CD14-positive monocyte (primary cell): Measurements from ENCODE around the gene MGAM2. TPM values are rescaled to one million over a fixed set of nuclear protein-coding genes. Genes with fewer than 3 reads are reported as not detected.

Source experiments
- DNase-seq, 3 donors: peaks; one replicate each; pipeline ENCODE4 v3.0.0-alpha.2; 2011 to 2022
- H2AFZ ChIP-seq: 2 replicates; pipeline ENCODE4 v1.6.0; 2012; ENCODE audit warnings: mild to moderate bottlenecking, low read depth, low read length, inconsistent platforms; ENCODE audit not compliant: insufficient read depth, poor library complexity, severe bottlenecking
- H3K27ac ChIP-seq, 2 donors: 1 replicate in 1 of 2; 2 replicates in 1 of 2; pipeline ENCODE4 v1.5.1; 2012 to 2013; ENCODE audit warnings: low read length in 2 of 2, control low read depth in 1 of 2, inconsistent platforms in 1 of 2, low read depth in 1 of 2, mild to moderate bottlenecking in 1 of 2
- H3K27me3 ChIP-seq, 2 donors: one replicate each; pipeline versions ENCODE4 v1.6.0 to v1.6.1; 2011 to 2013; ENCODE audit warnings: low read length in 2 of 2; ENCODE audit not compliant: control insufficient read depth in 2 of 2, insufficient read depth in 2 of 2
- H3K36me3 ChIP-seq, 2 donors: replicated peaks in 1 of 2; 1 replicate in 1 of 2; 2 replicates in 1 of 2; pipeline versions ENCODE4 v1.5.1 to v1.6.1; 2012 to 2013; ENCODE audit warnings: low read length in 2 of 2, control low read depth in 1 of 2, inconsistent platforms in 1 of 2, mild to moderate bottlenecking in 1 of 2; ENCODE audit not compliant: insufficient read depth in 2 of 2, control insufficient read depth in 1 of 2
- H3K4me1 ChIP-seq, 2 donors: 1 replicate in 1 of 2; 2 replicates in 1 of 2; pipeline versions ENCODE4 v1.5.1 to v1.6.1; 2012 to 2013; ENCODE audit warnings: low read length in 2 of 2, control low read depth in 1 of 2, inconsistent platforms in 1 of 2, mild to moderate bottlenecking in 1 of 2, moderate library complexity in 1 of 2; ENCODE audit not compliant: insufficient read depth in 2 of 2, control insufficient read depth in 1 of 2
- H3K4me2 ChIP-seq: replicated peaks from 2 replicates; pipeline ENCODE3; 2012; ENCODE audit warnings: low read length, moderate library complexity, mild to moderate bottlenecking; ENCODE audit not compliant: poor library complexity, severe bottlenecking; ENCODE audit errors: extremely low read depth
- H3K4me3 ChIP-seq, 3 experiments: fragments of 200-600 bp in 1 of 3; sonication (generic) in 1 of 3; replicated peaks in 1 of 3; 1 replicate in 2 of 3; 2 replicates in 1 of 3; pipeline ENCODE4 v1.5.1; 2011 to 2013; ENCODE audit warnings: low read length in 3 of 3, mild to moderate bottlenecking in 3 of 3, control low read depth in 2 of 3, low read depth in 2 of 3, inconsistent platforms in 1 of 3, moderate library complexity in 1 of 3
- H3K79me2 ChIP-seq: 2 replicates; pipeline ENCODE4 v1.6.0; 2012; ENCODE audit warnings: mild to moderate bottlenecking, control low read depth, inconsistent platforms, low read length, moderate library complexity; ENCODE audit not compliant: insufficient read depth
- H3K9ac ChIP-seq: 2 replicates; pipeline ENCODE4 v1.6.0; 2017; ENCODE audit warnings: low read length, mild to moderate bottlenecking; ENCODE audit not compliant: insufficient read depth, poor library complexity, severe bottlenecking
- H3K9me3 ChIP-seq, 2 donors: replicated peaks in 1 of 2; 1 replicate in 1 of 2; 2 replicates in 1 of 2; pipeline versions ENCODE4 v1.5.1 to v1.6.1; 2012 to 2013; ENCODE audit warnings: low read length in 2 of 2, control low read depth in 1 of 2; ENCODE audit not compliant: control insufficient read depth in 1 of 2, insufficient read depth in 1 of 2
- H4K20me1 ChIP-seq: 2 replicates; pipeline ENCODE4 v1.6.0; 2012; ENCODE audit warnings: mild to moderate bottlenecking, low read length, control low read depth, moderate library complexity; ENCODE audit not compliant: insufficient read depth
- H3K27ac Mint-ChIP-seq, 7 donors: one replicate each; pipeline ENCODE4 v1.8.0; 2020; ENCODE audit warnings: mild to moderate bottlenecking in 7 of 7, mixed read lengths in 7 of 7, moderate library complexity in 6 of 7, inconsistent platforms in 2 of 7
- H3K27me3 Mint-ChIP-seq, 3 donors: one replicate each; pipeline ENCODE4 v1.8.0; 2021 to 2022; ENCODE audit warnings: low read depth in 3 of 3, mild to moderate bottlenecking in 3 of 3, mixed read lengths in 3 of 3, moderate library complexity in 3 of 3, inconsistent platforms in 1 of 3
- H3K36me3 Mint-ChIP-seq, 2 donors: one replicate each; pipeline ENCODE4 v1.8.0; 2020; ENCODE audit warnings: mixed read lengths in 2 of 2, inconsistent platforms in 1 of 2, mild to moderate bottlenecking in 1 of 2
- H3K4me1 Mint-ChIP-seq: one replicate; pipeline ENCODE4 v1.8.0; 2020; ENCODE audit warnings: mild to moderate bottlenecking, mixed read lengths
- H3K4me3 Mint-ChIP-seq, 2 donors: one replicate each; pipeline ENCODE4 v1.8.0; 2020; ENCODE audit warnings: mild to moderate bottlenecking in 2 of 2, mixed read lengths in 2 of 2, moderate library complexity in 1 of 2
- H3K9me3 Mint-ChIP-seq, 7 donors: one replicate each; pipeline ENCODE4 v1.8.0; 2020 to 2022; ENCODE audit warnings: mixed read lengths in 7 of 7, mild to moderate bottlenecking in 6 of 7, moderate library complexity in 6 of 7, inconsistent platforms in 2 of 7
- WGBS: methylation state at CpG from one replicate; pipeline ENCODE4 v1.1.5; 2013; ENCODE audit warnings: missing lambda C conversion rate; ENCODE audit not compliant: insufficient coverage; 5-methylcytosine and 5-hydroxymethylcytosine counted together
- intact Hi-C, 2 donors: fragments of 100-400 bp; cut with micrococcal nuclease; formaldehyde crosslinking; loops; one replicate each; pipeline versions ENCODE4 v1.15.0 to v1.15.1; 2023
- polyA plus RNA-seq, 3 donors: library from polyadenylated mRNA; depleted of rRNA in 1 of 3; unstranded in 2 of 3; stranded (reverse) in 1 of 3; fragments of 300-500 nt in 2 of 3; fragments of >200 nt in 1 of 3; fragmentation: Illumina TruSeq in 2 of 3; gene quantifications; 1 replicate in 2 of 3; 2 replicates in 1 of 3; pipeline ENCODE4 v1.2.3, GENCODE V29; 2012 to 2021
- TF ChIP-seq, protein P1 (sequence below): fragments of 200-600 bp; IDR thresholded peaks from one replicate; pipeline ENCODE4 v1.8.0; 2022; ENCODE audit warnings: antibody characterized with exemption, mild to moderate bottlenecking

Gene MGAM2
- polyA plus RNA-seq, 3 donors: 0.08 TPM; not detected in 2

DNA sequence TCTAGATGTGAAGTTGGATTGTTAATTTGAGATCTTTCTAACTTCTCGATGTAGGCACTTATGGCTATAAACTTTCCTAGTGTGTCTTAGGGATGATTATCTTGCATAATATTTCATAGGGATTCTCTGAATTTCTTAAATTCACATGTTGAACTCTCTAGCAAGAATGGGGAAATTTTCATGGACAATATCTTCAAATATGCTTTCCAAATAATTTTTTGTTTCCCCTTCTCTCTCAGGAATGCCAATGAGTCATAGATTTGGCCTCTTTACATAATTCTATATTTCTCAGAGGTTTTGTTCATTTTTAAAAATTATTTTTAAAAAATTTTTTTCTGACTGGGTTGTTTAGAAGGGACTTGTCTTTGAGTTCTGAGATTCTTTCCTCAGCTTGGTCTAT, 68.9 kb downstream of the MGAM2 start:
- no peaks in the 10 kb centered on the region for H3K36me3 ChIP-seq
- Mint-ChIP-seq H3K4me1 (peaks cover 26% of the 10 kb centered on the region), H3K9me3 (peaks cover 0 to 4% (median 0%) of the 10 kb centered on the region in 7 donors), H3K4me3 (no peak overlapping the region), H3K27me3 (no peaks in the 10 kb centered on the region), H3K36me3 (no peaks in the 10 kb centered on the region), H3K27ac (no peak overlapping the region)
- intact Hi-C loops: loop anchor here in 1 of 2 donors (10.0 kb wide), 2 partner anchors 206 to 416 kb away; partner anchors contain the start of genes TAS2R3 and TAS2R38
- WGBS: no CpG with 5 or more reads among the region's 1 CpG
- no peaks in the 10 kb centered on the region for H3K9me3 ChIP-seq
- no peak overlapping the region for H2AFZ ChIP-seq
- H3K4me1 ChIP-seq: peaks cover 17 to 23% of the 10 kb centered on the region in 2 donors
- no peaks in the 10 kb centered on the region for H4K20me1 ChIP-seq
- H3K4me3 ChIP-seq: no peak overlapping the region
- DNase-seq: no peak
- H3K27ac ChIP-seq: no peak overlapping the region
- no peaks in the 10 kb centered on the region for H3K79me2 ChIP-seq
- no peaks in the 10 kb centered on the region for H3K27me3 ChIP-seq
- no peak overlapping the region for H3K9ac ChIP-seq
- H3K4me2 ChIP-seq: no peak overlapping the region
- TF ChIP-seq, protein P1, sequence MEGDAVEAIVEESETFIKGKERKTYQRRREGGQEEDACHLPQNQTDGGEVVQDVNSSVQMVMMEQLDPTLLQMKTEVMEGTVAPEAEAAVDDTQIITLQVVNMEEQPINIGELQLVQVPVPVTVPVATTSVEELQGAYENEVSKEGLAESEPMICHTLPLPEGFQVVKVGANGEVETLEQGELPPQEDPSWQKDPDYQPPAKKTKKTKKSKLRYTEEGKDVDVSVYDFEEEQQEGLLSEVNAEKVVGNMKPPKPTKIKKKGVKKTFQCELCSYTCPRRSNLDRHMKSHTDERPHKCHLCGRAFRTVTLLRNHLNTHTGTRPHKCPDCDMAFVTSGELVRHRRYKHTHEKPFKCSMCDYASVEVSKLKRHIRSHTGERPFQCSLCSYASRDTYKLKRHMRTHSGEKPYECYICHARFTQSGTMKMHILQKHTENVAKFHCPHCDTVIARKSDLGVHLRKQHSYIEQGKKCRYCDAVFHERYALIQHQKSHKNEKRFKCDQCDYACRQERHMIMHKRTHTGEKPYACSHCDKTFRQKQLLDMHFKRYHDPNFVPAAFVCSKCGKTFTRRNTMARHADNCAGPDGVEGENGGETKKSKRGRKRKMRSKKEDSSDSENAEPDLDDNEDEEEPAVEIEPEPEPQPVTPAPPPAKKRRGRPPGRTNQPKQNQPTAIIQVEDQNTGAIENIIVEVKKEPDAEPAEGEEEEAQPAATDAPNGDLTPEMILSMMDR: no peak

DNA sequence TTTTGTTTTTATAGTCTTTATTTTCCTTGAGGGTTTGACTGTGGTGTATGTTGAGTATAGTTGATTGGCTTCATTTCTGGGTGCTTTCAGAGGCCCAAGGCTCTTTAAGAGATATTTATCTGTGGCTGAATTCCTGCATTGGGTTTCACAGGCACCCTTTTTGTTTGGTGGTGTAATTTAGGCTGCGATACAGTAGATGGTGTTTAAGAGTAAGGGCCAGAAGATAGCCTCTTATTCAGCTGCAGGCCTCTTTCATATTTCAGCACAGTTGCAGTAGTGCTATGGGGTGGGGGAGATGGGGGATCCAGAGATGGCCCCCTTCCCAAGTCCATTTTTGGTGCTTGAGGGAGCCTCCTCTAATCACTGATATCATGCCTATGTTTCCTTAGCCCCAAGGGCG, 69.7 kb downstream of the MGAM2 start:
- no peaks in the 10 kb centered on the region for H3K9me3 ChIP-seq
- Mint-ChIP-seq H3K9me3 (peaks cover 0 to 4% (median 0%) of the 10 kb centered on the region in 7 donors), H3K27ac (no peak overlapping the region), H3K27me3 (no peaks in the 10 kb centered on the region), H3K4me1 (peaks cover 25% of the 10 kb centered on the region), H3K4me3 (no peak overlapping the region), H3K36me3 (no peaks in the 10 kb centered on the region)
- no peaks in the 10 kb centered on the region for H4K20me1 ChIP-seq
- no peaks in the 10 kb centered on the region for H3K79me2 ChIP-seq
- no peak overlapping the region for H3K27ac ChIP-seq
- H3K36me3 ChIP-seq: no peaks in the 10 kb centered on the region
- TF ChIP-seq, protein P1: no peak
- H3K27me3 ChIP-seq: no peaks in the 10 kb centered on the region
- WGBS: 100% methylated on average over 1 of the region's 2 CpGs
- H3K4me2 ChIP-seq: no peak overlapping the region
- peaks cover 16 to 22% of the 10 kb centered on the region in 2 donors for H3K4me1 ChIP-seq
- no peak overlapping the region for H3K9ac ChIP-seq
- intact Hi-C loops: loop anchor here in 1 of 2 donors (10.0 kb wide), 2 partner anchors 206 to 416 kb away; partner anchors contain the start of genes TAS2R3 and TAS2R38
- no peak overlapping the region for H3K4me3 ChIP-seq
- DNase-seq: no peak
- H2AFZ ChIP-seq: no peak overlapping the region
